H9 (cell line): Measurements from ENCODE around the gene CAB39L. TPM values are rescaled to one million over a fixed set of nuclear protein-coding genes. Genes with fewer than 3 reads are reported as not detected.

Experiments used
- DNase-seq: peaks from one replicate; pipeline ENCODE4 v3.0.0-alpha.2; 2017
- H2AFZ ChIP-seq: one replicate; pipeline ENCODE4 v1.6.1; 2013; ENCODE audit warnings: mild to moderate bottlenecking, low read length, control low read depth, moderate library complexity
- H2AK5ac ChIP-seq: 2 replicates; pipeline ENCODE4 v1.6.1; 2013; ENCODE audit warnings: low read length, control low read depth, mixed read lengths; ENCODE audit not compliant: insufficient read length
- H2BK120ac ChIP-seq: one replicate; pipeline ENCODE4 v1.6.1; 2013; ENCODE audit warnings: low read depth, mild to moderate bottlenecking, low read length, control low read depth, inconsistent platforms; ENCODE audit not compliant: poor library complexity, severe bottlenecking
- H2BK12ac ChIP-seq: 2 replicates; pipeline ENCODE4 v1.6.1; 2013; ENCODE audit warnings: low read length, control low read depth, mixed read lengths, low read depth; ENCODE audit not compliant: insufficient read length
- H2BK15ac ChIP-seq: 2 replicates; pipeline ENCODE4 v1.6.1; 2013; ENCODE audit warnings: low read depth, low read length, control low read depth
- H2BK20ac ChIP-seq: one replicate; pipeline ENCODE4 v1.6.1; 2013; ENCODE audit warnings: low read depth, mild to moderate bottlenecking, low read length, control low read depth, inconsistent platforms; ENCODE audit not compliant: poor library complexity, severe bottlenecking
- H2BK5ac ChIP-seq: 2 replicates; pipeline ENCODE4 v1.6.1; 2013; ENCODE audit warnings: low read length, control low read depth, mixed read lengths; ENCODE audit not compliant: insufficient read length
- H3K14ac ChIP-seq: 2 replicates; pipeline ENCODE4 v1.6.1; 2013; ENCODE audit warnings: low read length, control low read depth; ENCODE audit not compliant: insufficient read depth
- H3K18ac ChIP-seq: 2 replicates; pipeline ENCODE4 v1.6.1; 2013; ENCODE audit warnings: low read depth, mild to moderate bottlenecking, mixed read lengths, low read length, control low read depth; ENCODE audit not compliant: insufficient read length
- H3K23ac ChIP-seq: 2 replicates; pipeline ENCODE4 v1.6.1; 2013; ENCODE audit warnings: low read length, control low read depth, mixed read lengths, low read depth; ENCODE audit not compliant: insufficient read length
- H3K23me2 ChIP-seq: 2 replicates; pipeline ENCODE4 v1.6.1; 2013; ENCODE audit warnings: low read depth, mild to moderate bottlenecking, mixed read lengths, low read length, control low read depth; ENCODE audit not compliant: insufficient read length, poor library complexity, severe bottlenecking
- H3K27ac ChIP-seq: 2 replicates; pipeline ENCODE4 v1.5.1; 2013; ENCODE audit warnings: low read length, control low read depth, mixed read lengths, low read depth; ENCODE audit not compliant: insufficient read length
- H3K27me3 ChIP-seq: 2 replicates; pipeline ENCODE4 v1.6.1; 2013; ENCODE audit warnings: low read length, control low read depth, inconsistent platforms; ENCODE audit not compliant: insufficient read depth
- H3K4ac ChIP-seq: 2 replicates; pipeline ENCODE4 v1.6.1; 2013; ENCODE audit warnings: low read depth, mild to moderate bottlenecking, control low read depth, inconsistent platforms, low read length, moderate library complexity
- H3K4me1 ChIP-seq: 2 replicates; pipeline ENCODE4 v1.6.1; 2013; ENCODE audit warnings: low read length, control low read depth, inconsistent platforms; ENCODE audit not compliant: insufficient read depth
- H3K4me2 ChIP-seq: 2 replicates; pipeline ENCODE4 v1.6.1; 2013; ENCODE audit warnings: low read length, control low read depth, mixed read lengths; ENCODE audit not compliant: insufficient read length, insufficient read depth
- H3K56ac ChIP-seq: 2 replicates; pipeline ENCODE4 v1.6.1; 2013; ENCODE audit warnings: low read depth, mild to moderate bottlenecking, mixed read lengths, low read length, control low read depth; ENCODE audit not compliant: insufficient read length
- H3K79me1 ChIP-seq: 2 replicates; pipeline ENCODE4 v1.6.1; 2013; ENCODE audit warnings: low read depth, mild to moderate bottlenecking, moderate library complexity, low read length, control low read depth, inconsistent platforms; ENCODE audit not compliant: insufficient read depth, poor library complexity, severe bottlenecking
- H3K79me2 ChIP-seq: 2 replicates; pipeline ENCODE4 v1.6.1; 2013; ENCODE audit warnings: low read length, control low read depth, inconsistent platforms; ENCODE audit not compliant: insufficient read depth
- H3K9ac ChIP-seq: 2 replicates; pipeline ENCODE4 v1.6.1; 2013; ENCODE audit warnings: low read length, control low read depth, mixed read lengths; ENCODE audit not compliant: insufficient read length; ENCODE audit errors: extremely low read depth
- H3K9me3 ChIP-seq: one replicate; pipeline ENCODE4 v1.6.1; 2013; ENCODE audit warnings: low read depth, low read length, inconsistent platforms; ENCODE audit not compliant: control insufficient read depth
- H3T11ph ChIP-seq: one replicate; pipeline ENCODE4 v1.6.1; 2013; ENCODE audit warnings: mild to moderate bottlenecking, low read length, control low read depth, inconsistent platforms
- H4K20me1 ChIP-seq: one replicate; pipeline ENCODE4 v1.6.1; 2013; ENCODE audit not compliant: control insufficient read depth, insufficient read length, insufficient read depth
- H4K5ac ChIP-seq: 2 replicates; pipeline ENCODE4 v1.6.1; 2013; ENCODE audit warnings: low read depth, mild to moderate bottlenecking, mixed read lengths, low read length, control low read depth; ENCODE audit not compliant: insufficient read length
- H4K8ac ChIP-seq: replicated peaks from 2 replicates; pipeline ENCODE4 v1.6.1; 2013; ENCODE audit warnings: low read length, control low read depth, mixed read lengths, low read depth; ENCODE audit not compliant: insufficient read length
- H4K91ac ChIP-seq: 2 replicates; pipeline ENCODE4 v1.6.1; 2013; ENCODE audit warnings: low read depth, mild to moderate bottlenecking, moderate library complexity, mixed read lengths, low read length, control low read depth; ENCODE audit not compliant: insufficient read length
- H3K27ac Mint-ChIP-seq, 3 experiments: 2 replicates in 2 of 3; 3 replicates in 1 of 3; pipeline ENCODE4 v1.8.0; 2020 to 2021; ENCODE audit warnings: mixed read lengths in 3 of 3, mild to moderate bottlenecking in 1 of 3, moderate library complexity in 1 of 3
- H3K27me3 Mint-ChIP-seq: 2 replicates; pipeline ENCODE4 v1.8.0; 2021; ENCODE audit warnings: low read depth, mild to moderate bottlenecking, moderate library complexity, mixed read lengths
- H3K36me3 Mint-ChIP-seq, 3 experiments: 2 replicates in 2 of 3; 3 replicates in 1 of 3; pipeline ENCODE4 v1.8.0; 2020 to 2021; ENCODE audit warnings: low read depth in 3 of 3, mixed read lengths in 3 of 3; ENCODE audit not compliant: insufficient read depth in 1 of 3
- H3K4me1 Mint-ChIP-seq, 2 experiments: 2 replicates each; pipeline ENCODE4 v1.8.0; 2020; ENCODE audit warnings: mixed read lengths in 2 of 2
- H3K4me3 Mint-ChIP-seq, 2 experiments: 2 replicates in 1 of 2; 3 replicates in 1 of 2; pipeline ENCODE4 v1.8.0; 2020 to 2021; ENCODE audit warnings: mild to moderate bottlenecking in 2 of 2, mixed read lengths in 2 of 2, moderate library complexity in 1 of 2
- H3K9me3 Mint-ChIP-seq, 2 experiments: 2 replicates in 1 of 2; 3 replicates in 1 of 2; pipeline ENCODE4 v1.8.0; 2020; ENCODE audit warnings: mild to moderate bottlenecking in 2 of 2, mixed read lengths in 2 of 2, moderate library complexity in 1 of 2
- CTCF ChIP-seq: fragments of 200-600 bp; sonication (generic); conservative IDR thresholded peaks from 3 replicates; pipeline ENCODE4 v1.8.0; 2021; ENCODE audit warnings: antibody characterized with exemption, mild to moderate bottlenecking
- WGBS: extraction: QIAGEN DNeasy Blood & Tissue Kit; methylation state at CpG from one replicate; pipeline ENCODE4 v1.1.7; 2013; ENCODE audit warnings: missing lambda C conversion rate, low lambda C conversion rate, mixed read lengths; ENCODE audit not compliant: insufficient read length; ENCODE audit errors: extremely low coverage; 5-methylcytosine and 5-hydroxymethylcytosine counted together
- total RNA-seq: library from RNA; stranded (reverse); gene quantifications from 2 replicates; pipeline ENCODE4 v1.2.1, GENCODE V29; 2021

Gene CAB39L
- total RNA-seq, 1 experiment from 2014 or later = 6.0 TPM

- H3K9ac ChIP-seq = no peak overlapping the region
- no peak overlapping the region for H3K18ac ChIP-seq
- no peak overlapping the region for H3K27ac Mint-ChIP-seq
- H3K4ac ChIP-seq = no peak overlapping the region
- no CpG with 5 or more reads among the region's 2 CpGs for WGBS
- no peak overlapping the region for H4K5ac ChIP-seq
- H3K4me1 ChIP-seq = no peaks in the 10 kb centered on the region
- H3K79me2 ChIP-seq = no peaks in the 10 kb centered on the region
- no peak for TF ChIP-seq CTCF
- no peak overlapping the region for H3K14ac ChIP-seq
- H3K36me3 Mint-ChIP-seq = no peaks in the 10 kb centered on the region; a peak in 2 of 7 replicates
- H3K9me3 Mint-ChIP-seq = peaks cover 3 to 5% of the 10 kb centered on the region in 2 experiments; a peak in 3 of 5 replicates
- H2BK12ac ChIP-seq = no peak overlapping the region
- no peak overlapping the region for H2BK20ac ChIP-seq
- no peaks in the 10 kb centered on the region for H4K20me1 ChIP-seq
- no peak overlapping the region for H3K56ac ChIP-seq
- H3K23ac ChIP-seq = no peak overlapping the region
- H3K79me1 ChIP-seq = no peaks in the 10 kb centered on the region
- no peaks in the 10 kb centered on the region for H3K27me3 ChIP-seq
- H3K9me3 ChIP-seq = no peaks in the 10 kb centered on the region
- H4K8ac ChIP-seq = no peak overlapping the region
- H2AK5ac ChIP-seq = no peak overlapping the region
- H2AFZ ChIP-seq = no peak overlapping the region
- no peak overlapping the region for H3K4me2 ChIP-seq
- no peaks in the 10 kb centered on the region for H3K23me2 ChIP-seq
- H3K27ac ChIP-seq = no peak overlapping the region
- no peak overlapping the region for H2BK120ac ChIP-seq
- no peak overlapping the region for H3T11ph ChIP-seq
- no peak overlapping the region for H2BK15ac ChIP-seq
- no peaks in the 10 kb centered on the region for H3K4me1 Mint-ChIP-seq
- H4K91ac ChIP-seq = no peak overlapping the region
- no peak overlapping the region for H3K4me3 Mint-ChIP-seq
- no peak overlapping the region for H2BK5ac ChIP-seq
- DNase-seq = no peak
- H3K27me3 Mint-ChIP-seq = no peaks in the 10 kb centered on the region
These were observed 86.2 kb downstream of the CAB39L start for GRCh38 chr13:49357694-49358093.
